Embryonic facial prominence (tissue), 1 donor: ENCODE data around the gene HTR7.
"Not testable (repeated sequence)": the region's sequence is repeated elsewhere in the genome, so short reads cannot be mapped to it uniquely, and the experiment has no call there.

ENCODE experiments used
- DNase-seq: peaks from one replicate; pipeline ENCODE4 v3.0.0-alpha.2; 2016; ENCODE audit errors: extremely low spot score

The HTR7 gene

GRCh38 chr10:90858461-90858968 lies 676 bp upstream of the HTR7 start:
- no peak for DNase-seq

GRCh38 chr10:90856964-90857634 lies 740 bp downstream of the HTR7 start:
- no peak for DNase-seq

DNA sequence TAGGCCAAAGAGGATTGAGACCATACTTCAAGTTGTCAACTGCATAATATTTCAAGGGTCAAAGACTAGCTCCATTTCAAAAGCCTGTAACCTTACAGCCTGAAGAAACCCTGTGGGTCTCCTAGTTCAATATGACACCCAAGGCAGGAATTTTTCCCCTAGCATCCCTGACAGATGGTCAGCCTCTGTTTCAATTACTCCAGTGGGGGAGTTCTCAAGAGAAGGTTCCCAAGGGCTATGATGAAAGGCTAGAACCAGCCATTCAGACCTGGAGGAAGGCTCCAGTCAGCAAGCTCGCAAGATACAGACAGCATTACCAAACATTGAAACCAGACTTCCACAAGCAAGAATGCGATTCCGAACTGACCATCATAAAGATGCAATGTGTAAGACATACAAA lies 1.6 kb downstream of the HTR7 start:
- DNase-seq, result no peak

DNA sequence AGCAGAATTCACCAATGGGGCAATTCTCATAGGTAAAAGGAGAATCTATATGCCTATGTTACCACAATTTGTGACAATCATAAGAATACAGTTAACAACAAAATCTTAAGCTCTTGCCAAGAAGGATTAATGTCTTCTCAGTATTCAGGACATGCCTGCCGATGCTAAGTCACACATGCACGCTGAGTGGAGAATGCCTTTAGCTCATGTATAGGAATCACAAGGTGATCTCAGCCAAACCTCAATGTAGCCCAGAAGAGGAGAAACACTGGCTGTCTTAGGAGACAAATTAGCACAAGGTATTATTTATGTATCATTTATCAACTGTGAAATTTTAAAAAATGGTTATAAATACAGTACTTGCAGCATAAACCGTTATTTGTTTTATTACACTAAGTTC lies 2.7 kb downstream of the HTR7 start:
- DNase-seq, result no peak

DNA sequence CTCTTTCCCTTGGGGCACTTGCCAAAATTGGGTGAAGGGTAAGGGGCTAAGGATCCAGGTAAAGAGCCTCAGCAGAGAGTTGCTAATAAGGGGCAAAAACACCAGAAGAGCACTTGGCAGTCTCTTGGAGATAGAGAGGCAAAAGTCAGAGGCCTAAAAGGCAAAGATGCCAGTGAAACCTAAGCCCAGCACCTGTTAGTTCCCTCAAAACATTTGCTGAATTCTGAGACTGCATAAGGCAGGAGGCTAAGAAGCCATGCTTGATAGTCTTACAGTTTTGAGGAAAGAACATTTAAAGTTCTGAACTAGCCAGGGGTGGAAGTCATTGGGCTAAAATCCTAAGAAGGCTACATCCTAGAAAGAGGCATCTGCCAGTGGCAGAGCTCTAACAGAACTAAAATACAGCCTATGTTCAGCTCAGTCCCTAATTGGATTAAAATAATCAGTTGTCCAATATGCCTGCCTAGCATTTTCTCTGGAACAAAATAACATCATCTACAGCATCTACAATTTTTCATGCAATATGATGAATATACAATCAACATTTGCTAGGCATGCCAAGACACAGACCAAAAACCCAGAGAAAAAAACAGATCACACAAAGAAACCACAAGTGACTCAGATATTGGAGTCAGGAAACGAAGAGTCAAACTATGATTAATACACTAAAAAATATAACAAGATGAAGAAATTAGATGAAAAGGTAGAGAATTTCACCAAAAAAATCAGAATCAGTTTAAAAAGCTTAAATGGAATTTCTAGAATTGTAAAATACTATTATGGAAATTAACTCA lies 7.7 kb downstream of the HTR7 start:
- DNase-seq, result no peak

- no peak for DNase-seq
Measured at GRCh38 chr10:90847436-90847835, 10.4 kb downstream of the HTR7 start.

- no peak for DNase-seq
Measured at GRCh38 chr10:90846746-90847145, 11.1 kb downstream of the HTR7 start.

- DNase-seq, result no peak
Measured at GRCh38 chr10:90845726-90846125, 12.1 kb downstream of the HTR7 start.

- DNase-seq, result no peak
Measured at GRCh38 chr10:90842725-90843124, 15.1 kb downstream of the HTR7 start.

GRCh38 chr10:90837486-90837885 lies 20.4 kb downstream of the HTR7 start:
- DNase-seq, result no peak

DNA sequence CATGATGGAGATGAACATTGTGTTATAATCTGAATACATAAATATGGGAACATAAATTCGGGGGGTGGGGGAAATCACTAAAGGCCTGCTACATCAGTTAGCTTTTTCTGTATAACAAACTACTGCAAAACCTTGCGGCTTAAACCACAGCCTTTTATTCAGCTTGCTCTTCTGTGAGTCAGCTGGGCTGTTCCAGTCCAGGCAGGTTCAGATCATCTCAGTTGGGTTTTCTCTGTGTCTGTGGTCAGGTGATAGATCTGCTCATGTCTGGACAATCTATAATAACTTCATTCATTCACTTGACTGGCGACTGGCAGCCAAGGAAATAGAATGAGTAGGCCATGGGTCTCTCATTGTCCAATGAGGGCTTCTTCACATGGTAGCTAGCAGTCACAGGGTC lies 23.5 kb downstream of the HTR7 start:
- DNase-seq, result no peak

DNA sequence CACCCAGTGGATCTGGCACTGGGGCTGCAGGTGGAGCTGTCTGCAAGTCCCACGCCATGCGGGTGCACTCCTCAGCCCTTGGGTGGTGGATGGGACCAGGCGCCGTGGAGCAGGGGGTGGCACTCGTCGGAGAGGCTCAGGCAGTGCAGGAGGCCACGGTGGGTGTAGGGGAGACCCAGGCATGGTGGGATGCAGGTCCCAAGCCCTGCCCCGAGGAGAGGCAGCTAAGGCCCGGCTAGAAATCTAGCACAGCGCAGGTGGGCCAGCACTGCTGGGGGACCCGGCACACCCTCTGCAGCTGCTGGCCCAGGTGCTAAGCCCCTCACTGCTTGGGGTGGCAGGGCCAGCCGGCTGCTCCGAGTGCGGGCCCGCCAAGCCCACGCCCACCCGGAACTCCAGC lies 25.7 kb downstream of the HTR7 start:
- no peak for DNase-seq

DNA sequence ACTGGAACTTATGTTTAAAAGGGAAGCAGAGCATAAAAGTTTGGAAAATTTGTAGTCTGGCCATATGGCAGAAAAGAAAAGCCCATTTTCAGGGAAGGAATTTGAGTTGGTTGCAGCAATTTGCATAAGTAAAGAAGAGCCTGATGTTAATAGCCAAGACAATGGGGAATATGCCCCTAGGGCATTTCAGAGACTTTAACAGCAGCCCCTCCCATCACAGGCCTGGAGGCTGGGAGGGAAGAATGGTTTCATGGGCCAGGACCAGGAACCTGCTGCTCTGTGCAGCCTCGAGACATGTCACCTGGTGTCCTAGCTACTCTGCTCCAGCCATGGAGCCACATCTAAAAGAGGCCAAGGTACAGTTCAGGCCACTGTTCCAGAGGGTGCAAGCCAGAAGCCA lies 35.3 kb downstream of the HTR7 start:
- DNase-seq, result no peak

DNA sequence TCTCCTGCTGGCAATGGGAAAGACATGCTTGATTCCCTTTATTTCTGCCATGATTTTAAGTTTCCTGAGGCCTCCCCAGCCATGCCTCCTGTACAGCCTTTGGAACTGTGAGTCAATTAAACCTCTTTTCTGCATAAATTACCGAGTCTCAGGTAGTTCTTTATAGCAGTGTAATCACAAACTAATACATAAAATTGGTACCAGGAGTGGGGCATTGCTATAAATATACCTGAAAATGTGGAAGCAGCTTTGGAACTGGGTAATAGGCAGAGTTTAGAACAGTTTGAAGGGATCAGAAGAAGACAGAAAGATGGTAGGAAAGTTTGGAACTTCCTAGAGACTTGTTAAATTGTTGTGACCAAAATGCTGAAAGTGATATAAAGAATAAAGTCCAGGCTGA lies 36.0 kb downstream of the HTR7 start:
- not testable (repeated sequence) for DNase-seq

DNA sequence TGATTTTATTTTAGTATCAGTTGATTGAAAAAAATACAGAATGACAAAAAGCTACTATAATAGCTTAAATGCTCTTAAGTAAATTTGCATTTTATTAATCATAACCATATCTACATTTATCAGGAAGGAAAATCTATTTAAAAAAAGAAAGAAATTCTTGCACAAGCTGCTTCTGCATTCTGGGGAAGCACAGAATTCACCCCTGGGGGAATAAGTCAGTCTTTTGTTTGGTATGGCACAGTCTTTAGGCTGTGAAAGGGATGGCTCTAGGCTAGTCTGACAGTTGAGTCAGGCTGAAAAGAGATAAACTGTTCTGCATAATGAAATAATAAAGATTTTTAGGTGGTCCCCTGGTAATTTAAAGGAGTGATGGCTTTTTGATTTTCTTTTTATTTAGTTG lies 37.9 kb downstream of the HTR7 start:
- no peak for DNase-seq

- no peak for DNase-seq
Measured at GRCh38 chr10:90818736-90819135, 39.1 kb downstream of the HTR7 start.

DNA sequence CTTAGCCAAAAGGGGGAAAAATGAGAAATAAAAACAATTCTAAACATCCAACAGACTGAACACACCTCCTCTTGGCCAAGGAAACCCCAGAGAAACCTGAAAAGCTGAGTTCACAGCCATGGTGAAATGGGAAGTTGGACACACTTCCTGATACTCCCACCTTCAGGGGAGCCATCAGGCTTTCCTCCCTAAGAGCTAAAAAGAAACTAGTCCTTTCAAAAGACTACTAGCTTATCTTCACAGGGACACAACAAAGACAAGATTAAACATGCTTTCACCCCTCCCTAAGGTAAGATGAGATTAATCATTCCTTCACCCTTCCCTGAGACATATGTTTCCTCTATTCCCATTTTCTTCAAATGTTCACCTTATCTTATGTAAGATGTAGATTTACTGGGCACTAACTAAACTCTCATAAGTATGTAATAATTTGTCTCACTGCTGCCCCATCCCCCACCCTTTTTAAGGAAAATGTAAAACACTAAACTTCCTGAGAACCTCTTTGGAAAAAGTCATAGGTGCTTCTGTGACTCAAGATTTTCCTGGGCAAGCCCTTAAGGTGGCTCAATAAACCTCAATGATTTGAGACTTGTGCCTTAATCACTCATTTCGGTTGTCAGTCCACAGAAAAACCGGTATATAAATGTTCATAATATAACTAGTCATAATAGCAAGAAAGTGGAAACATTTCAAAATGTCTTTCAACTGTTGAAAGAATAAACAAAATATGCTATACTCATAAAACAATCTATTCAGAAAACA lies 40.5 kb downstream of the HTR7 start:
- no peak for DNase-seq

DNA sequence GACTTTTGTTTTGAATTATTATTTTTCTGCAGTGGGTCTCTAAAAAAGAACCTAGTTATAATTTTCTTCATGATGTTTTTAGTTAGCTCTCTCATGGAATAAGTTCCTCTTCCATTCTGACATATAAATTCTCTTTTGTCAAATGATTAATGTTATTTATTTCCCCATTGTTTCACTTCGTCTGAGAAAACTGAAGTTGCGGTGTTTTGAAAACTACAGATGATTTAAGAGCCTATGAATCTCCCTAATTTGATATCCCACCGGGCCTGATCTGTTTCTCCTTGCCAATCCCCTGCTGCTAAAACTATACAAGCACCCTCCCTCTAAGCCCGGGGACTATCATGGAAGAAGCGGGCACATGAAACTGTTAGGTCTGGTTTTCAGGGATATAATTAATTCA lies 41.4 kb downstream of the HTR7 start:
- DNase-seq, result no peak

DNA sequence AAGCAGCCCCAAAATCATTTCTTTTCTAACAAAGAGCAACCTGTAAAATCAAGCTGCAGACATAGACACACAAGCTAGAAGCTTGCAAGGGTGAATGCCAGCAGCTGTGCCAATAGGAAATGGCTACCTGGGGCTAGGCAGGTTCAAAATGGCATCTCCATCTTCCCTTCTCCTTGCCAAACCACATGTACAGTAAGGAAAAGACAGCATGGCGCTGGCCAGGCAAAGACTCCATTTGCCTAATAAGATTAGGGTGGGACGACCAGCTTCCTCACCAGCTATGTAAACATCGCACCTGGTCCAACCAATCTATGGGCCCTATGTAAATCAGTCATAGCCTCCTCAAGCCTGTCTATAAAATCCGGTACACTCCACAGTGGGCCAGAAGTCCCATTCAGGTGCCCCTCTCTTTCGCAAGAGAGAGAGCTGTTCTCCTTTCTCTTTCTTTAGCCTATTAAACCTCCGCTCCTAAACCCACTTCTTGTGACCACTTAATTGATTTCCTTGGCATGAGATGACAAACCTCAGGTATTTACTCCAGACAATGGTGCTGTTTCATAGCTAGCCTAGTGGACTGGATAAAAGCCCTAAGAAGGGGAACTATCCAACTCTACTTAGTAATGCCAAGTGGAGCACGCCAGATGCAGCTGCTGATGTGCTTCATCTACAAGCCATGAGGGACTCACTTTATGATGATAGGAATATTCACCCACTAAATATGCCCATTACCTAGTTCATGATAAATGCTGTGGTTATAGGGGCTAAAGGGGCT lies 44.1 kb downstream of the HTR7 start:
- DNase-seq, result no peak

DNA sequence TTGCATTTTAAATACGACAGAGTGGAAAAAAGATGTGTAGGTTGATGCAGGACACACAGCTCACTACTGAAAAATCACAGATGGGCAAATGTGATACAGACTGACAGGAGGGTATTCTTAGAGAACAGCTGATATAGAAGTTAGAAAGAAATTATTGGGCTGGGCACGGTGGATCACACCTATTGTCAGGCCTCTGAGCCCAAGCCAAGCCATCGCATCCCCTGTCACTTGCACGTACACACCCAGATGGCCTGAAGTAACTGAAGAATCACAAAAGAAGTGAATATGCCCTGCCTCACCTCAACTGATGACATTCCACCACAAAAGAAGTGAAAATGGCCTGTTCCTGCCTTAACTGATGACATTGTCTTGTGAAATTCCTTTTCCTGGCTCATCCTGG lies 50.7 kb downstream of the HTR7 start:
- not testable (repeated sequence) for DNase-seq

DNA sequence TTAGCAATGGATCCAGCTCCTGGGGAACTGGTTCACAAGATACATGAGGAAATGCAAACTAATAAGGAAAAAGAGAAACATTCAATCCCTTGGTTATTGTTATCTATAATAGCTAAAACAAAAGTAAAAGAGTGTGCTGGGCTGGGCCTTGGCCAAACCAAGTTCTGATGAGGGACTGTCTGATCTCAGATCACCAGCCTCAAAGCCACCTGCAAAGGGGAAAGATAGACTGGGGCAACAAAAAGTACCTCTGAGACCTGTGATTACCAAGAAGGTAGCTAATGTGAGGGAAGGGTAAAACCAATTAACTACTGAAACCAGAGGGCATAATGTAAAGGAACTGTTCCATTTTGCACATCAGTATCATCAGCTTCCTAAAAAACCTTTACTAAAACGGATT lies 51.2 kb downstream of the HTR7 start:
- no peak for DNase-seq

GRCh38 chr10:90805206-90805605 lies 52.6 kb downstream of the HTR7 start:
- DNase-seq, result no peak
